ENCODE results near the gene GGT6.

The GGT6 gene

DNA sequence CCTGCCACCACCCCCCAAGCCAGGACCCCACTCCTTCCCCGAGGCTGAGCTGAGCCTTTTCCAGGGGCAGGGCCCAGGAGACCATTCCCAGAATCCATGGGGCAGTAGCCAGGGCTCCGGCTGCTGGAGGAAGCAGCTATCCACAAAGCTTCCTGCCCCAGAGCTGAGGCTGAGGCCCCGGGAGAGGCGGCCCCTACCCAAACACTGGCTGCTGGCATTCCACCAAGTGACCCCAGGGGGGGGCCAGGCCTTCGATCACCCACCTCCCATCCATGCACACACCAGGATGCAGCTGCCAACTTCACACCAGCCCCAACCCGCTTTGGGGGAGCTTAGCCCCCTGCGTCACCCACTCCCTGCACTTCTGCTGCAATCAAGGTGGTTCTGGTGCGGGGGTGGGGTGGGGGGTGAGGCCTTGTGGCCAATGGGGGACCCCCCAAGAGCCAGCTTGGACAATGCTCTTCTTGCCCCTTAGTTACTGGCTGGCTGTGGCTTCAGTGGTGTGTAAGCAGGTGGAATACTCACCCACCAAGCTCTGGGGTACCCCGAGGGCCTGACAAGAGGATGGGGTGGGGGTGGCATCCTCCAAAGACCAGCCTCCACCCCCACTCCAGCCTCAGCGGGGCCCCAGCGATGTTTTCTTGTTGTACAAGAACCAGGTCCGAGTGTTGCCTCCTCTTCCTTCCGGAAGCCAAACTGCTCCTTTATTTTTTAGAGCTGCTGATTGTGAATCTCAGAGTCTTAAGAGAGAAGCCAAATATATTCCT lies 22.0 kb downstream of the GGT6 start:
- no peak for DNase-seq (ENCODE audit: low read depth, low spot score)

DNA sequence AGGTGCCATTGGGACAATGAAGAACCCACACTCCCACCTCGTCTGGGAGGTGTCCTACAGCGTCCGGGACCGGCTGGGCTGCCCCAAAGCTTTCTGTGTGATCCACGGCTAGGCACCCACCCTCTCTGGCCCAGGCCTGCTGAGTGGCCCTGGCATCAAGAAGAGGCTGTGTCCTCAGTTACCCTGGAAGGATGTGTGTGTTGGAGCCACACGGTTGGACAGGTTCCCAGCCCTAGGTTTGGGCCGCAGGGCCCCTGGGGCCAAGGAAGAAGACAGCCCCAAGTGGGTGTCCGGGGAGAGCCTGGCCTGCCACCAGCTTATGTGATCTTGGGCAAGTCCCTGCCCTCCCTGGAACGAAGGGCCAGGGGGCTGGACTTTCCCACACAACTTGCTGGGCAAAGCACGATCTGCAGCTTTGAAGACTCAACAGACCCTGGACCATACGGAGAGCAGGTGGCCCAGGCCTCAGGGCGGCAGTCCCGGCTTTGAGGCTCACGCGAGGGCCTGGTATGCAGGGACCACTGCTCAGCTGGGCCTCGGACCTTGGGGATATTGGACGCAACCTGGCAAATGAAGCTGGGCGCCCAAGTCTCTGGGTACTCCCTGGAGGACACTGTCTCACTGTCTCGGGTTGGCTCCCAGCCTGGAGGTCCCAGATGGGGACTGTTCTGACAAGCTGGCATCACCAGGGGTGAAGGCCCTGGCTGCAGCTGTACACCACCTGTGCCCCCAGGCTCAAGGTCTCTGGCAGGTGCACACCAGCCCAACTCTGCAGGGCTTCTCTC lies 22.7 kb downstream of the GGT6 start:
- DNase-seq (ENCODE audit: low read depth, low spot score) = no peak

DNA sequence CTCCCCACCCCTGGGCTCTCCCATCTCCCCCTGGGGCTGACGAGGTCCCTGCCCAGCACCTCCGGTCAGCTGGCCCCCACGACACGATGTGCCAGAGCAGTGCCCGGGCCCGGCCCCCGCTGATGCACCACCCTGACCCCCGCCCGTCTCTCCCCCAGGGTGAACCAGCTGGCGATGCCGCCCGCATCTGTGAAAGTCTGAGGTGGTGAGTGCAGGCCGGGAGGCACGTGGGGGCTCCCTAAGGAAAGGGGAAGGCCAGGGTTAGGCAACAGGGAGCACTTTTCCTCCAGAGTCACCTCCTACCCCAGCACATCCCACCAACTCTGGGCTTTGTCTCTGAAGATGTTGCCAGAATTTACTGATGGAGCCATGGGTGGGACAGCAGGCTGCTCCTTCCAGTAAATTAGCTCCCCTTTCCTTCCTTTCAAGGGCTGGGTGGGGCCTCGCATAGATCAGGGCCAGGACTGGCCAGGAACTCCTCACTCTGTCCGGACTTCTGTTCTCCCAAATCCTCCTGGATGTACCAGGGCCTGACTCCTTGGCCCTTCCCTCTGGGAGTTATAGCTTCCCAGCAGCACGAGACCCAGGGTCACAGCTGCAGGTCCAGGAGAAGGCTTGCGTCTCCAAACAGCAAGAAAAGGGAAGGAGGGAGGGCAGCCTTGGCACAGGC lies 23.5 kb downstream of the GGT6 start:
- DNase-seq (ENCODE audit: low read depth, low spot score) = no peak

DNA sequence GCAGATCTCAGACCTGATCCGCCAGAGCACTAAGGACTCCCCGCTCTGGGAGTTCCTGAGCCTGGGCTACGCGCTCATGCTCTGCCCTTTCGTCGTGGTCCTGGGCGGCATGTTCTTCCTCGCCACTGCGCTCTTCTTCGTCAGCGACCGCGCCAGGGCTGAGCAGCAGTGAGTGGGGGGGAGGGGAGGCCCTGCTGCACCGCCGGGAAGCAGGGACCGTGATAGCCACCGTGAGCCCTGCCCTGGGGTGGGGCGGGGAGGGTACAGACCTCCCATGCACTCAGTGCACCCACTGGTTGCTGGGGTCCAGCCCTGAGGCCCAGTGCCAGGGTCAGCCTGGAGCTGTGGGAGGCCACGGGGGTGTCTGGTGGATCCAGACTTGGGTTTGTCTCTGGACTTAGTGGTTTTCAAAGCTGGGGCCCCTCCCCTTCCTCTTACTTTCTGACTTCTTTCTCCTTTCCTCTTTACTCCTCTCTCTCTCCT lies 24.1 kb downstream of the GGT6 start:
- no peak for DNase-seq (ENCODE audit: low read depth, low spot score)

DNA sequence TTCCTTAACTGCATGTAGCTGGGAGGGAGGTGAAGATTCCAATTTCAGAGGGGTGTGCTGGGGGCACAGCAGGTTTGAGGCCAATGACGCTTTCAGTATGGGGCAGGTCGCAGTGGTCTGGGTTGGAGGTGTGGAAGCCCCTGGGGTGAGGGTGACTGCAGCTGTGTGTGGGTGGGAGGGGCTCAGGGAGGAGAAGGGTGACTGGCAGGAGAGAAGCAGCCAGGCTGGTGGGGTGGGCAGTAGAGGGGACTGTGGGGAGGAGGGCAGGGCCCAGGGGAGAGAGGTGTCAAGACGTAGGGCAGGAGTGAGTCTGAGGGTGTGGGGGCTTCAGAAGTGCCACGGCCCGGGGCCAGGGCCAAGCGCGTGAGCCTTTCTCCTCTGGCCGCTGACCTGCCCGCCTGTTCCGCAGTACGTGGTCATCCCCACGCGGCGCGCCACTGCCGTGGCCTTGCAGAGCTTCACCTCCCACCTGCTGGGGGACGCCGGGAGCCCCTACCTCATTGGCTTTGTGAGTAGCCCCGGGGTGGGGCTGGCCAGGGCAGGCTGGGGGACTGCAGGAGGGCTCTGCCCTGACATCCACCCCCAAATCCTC lies 24.6 kb downstream of the GGT6 start:
- no peak for DNase-seq (ENCODE audit: low read depth, low spot score)

DNA sequence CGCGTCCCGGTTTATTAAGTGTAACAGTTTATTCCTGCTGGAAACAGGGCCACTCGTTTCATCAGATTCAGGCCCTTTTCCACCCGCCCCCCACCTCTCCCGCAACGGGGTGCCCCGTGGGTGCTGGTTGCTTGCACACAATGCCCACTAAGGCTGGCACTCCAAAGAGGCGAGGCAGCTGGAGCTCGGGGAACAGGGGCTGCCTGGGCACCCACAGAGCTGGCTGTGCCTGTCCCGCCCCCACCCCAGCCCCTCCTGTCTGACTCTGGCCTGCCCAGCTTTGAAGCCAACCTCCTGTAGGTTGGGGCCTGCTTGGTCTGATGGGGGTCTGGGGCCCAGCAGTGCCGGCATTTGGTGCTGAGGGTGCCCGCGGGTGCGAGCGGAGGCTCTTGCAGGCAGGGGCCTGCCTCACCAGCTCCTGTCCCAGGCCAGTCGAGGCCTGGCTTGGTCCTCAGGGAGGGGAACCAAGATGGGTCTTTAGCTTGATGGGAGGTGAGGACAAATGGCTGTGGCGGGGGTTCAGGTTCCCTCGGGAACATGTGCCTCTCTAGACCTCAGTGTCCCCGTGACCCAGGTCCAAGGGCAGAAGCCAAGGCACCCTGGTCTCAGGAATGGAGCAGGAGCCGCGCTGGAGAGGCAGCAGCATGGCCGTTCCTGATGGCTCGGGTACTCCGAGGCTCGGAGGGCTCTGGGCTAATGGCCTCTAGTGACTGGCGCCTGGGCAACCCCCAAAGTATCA lies 25.3 kb downstream of the GGT6 start:
- no peak for DNase-seq (ENCODE audit: low read depth, low spot score)

DNA sequence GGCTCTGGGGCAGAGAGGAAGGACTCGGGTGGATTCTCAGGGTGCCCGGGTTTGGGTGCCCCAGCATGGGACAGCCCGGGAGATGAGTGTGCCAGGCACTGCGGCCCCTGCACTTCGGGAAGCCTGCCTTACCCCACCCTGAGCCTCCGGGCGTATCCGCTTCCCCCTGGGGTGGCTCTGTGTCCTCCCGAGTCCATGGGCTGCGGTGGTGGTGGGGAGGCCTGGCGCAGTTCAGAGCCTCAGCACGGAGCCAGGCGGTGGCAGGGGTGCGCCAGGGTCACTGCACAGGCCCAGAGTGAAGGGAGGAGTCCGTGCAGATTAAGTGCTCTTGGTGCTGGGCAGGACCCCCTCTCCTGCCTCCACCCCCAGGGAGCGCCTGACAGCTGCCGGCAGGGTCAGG lies 25.9 kb downstream of the GGT6 start:
- no peak for DNase-seq (ENCODE audit: low read depth, low spot score)

DNA sequence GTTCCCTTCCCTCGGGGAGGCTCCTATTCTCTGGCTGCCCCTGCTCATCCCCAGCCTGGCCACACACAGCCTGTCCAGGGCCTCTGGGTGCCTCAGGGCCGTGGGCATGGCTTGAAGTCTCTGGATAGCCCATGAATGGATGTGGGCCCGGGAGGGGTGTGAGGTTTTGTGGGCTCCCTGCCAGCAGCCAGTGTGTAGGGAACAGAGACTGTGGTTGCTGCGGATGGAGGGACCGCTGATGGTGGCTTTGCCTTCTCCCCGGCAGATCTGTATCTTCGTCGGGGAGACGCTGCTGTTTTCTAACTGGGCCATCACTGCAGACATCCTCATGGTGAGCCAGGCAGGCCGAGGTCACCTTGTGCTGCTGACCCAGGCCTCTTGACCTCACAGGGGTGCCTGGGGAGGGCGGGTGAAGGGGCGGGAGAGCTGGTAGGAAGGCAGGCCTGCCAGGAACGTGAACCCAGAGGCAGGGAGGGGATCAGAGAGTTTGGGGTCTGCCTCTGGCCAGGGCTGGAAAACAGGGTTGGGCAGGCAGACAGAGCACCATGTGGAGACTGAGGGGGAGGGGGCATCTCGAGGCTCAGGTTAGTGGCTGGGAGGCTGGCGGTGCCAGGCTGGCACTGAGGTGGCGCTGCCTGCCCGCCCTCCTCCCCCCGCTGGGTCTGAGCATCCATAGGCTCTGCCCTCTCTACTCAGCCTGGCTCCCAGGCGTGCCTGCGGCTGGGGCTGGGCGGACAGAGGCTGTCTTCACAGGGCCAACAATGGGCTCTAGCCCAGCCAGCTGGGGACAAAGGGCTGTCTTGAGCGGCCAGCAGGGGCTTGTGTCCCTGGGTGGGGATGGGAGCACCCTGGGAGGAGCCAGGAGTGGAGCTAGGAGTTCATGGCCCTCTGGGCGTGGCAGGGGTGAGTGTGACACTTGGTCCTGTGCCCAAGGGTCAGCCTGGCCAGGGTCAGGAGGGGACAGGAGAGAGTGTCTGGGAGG lies 26.6 kb downstream of the GGT6 start:
- DNase-seq (ENCODE audit: low read depth, low spot score) = no peak

DNA sequence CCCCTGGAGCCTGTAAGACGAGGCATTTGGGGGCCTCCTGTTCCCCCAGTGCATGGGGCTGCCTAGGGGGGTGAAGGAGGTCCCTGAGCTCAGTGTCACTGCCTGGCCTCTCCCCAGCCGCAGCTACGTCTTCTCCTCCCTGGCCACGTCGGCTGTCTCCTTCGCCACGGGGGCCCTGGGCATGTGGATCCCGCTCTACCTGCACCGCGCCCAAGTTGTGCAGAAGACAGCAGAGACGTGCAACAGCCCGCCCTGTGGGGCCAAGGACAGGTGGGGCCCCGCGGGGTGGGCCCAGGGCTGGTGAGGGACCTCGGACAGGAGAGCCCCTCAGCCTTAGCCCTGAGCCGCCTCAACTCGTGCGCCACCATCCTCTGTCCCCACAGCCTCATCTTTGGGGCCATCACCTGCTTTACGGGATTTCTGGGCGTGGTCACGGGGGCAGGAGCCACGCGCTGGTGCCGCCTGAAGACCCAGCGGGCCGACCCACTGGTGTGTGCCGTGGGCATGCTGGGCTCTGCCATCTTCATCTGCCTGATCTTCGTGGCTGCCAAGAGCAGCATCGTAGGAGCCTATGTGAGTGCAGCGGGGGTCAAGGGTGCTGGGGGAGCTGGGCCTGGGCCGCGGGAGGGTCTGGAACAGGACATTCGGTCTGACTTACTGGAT lies 27.4 kb downstream of the GGT6 start:
- no peak for DNase-seq (ENCODE audit: low read depth, low spot score)

DNA sequence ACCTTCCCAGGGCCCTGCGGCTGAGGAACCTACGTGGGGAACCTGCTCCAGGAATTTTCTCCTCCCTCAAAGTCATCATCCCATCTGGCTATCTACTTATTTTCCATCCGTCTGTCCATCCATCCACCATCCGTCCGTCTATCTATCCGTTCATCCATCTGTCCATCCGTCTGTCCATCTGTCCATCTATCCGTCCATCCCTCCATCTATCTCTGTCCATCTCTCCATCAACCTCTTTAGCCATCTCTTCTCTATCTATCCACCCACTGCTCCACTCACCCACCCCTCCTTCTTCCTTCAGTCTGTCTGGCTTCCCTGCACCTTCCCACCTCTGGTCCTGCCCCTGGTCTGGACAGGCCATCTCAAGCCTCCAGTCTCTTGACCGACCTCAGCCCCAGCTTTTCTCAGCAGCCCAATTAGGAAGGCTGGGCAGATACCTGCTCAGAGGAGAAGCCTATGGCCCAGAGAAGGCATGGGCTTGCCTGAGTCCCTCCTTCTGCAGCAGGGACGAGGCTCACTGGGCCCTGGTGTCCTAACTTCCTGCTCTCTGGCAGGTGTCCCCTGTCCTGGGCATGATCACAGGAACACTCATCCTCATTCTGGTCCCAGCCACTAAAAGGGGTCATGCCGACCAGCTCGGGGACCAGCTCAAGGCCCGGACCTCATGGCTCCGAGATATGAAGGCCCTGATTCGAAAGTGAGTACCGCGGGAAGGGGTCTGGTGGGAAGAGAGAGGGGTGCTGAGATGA lies 28.2 kb downstream of the GGT6 start:
- DNase-seq (ENCODE audit: low read depth, low spot score) = no peak

DNA sequence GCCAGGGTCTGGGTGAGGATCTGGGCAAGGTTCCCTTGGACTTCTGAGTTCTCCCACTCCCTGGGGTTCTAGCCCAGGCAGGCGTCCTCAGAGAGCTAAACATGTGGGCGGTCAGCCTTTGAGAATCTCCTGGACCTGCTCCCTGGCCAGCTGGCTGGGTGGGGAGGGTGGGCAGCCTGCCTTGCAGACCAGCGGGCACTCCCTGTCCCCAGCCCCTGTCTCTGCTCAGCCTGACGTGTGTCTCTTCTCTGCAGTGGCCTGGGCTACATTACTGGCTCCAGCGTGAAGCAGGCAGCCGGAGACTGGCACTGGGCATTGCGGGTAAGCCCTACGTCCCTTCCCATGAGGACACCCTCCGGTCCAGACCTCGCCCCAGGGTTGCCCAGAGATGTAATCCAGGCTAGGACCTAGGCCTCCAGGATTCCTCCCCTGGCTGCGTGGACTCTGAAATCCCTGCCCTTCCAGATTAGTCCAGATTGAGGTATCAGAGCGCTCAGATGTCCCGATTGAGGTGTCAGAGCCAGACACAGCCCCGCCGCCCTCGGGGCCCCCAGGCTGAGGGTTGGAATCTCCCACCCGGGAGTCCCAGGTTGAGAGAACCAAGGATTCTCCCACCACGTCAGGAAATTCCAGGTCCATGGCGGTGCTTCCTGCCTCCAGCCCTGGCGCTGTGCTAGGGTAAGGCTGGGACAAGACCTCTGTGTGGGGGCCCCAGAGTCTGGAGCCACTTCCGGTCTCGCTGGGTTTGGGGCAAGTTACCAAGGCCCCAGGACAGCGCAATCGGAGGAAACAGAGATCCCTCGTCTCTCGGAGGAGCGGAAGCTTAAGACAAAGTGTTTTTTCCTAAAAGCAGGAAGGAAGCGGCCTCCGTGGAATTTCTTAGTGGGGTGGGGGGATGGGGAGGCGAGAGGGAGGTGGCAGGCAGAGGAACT lies 29.3 kb downstream of the GGT6 start:
- no peak for DNase-seq (ENCODE audit: low read depth, low spot score)

DNA sequence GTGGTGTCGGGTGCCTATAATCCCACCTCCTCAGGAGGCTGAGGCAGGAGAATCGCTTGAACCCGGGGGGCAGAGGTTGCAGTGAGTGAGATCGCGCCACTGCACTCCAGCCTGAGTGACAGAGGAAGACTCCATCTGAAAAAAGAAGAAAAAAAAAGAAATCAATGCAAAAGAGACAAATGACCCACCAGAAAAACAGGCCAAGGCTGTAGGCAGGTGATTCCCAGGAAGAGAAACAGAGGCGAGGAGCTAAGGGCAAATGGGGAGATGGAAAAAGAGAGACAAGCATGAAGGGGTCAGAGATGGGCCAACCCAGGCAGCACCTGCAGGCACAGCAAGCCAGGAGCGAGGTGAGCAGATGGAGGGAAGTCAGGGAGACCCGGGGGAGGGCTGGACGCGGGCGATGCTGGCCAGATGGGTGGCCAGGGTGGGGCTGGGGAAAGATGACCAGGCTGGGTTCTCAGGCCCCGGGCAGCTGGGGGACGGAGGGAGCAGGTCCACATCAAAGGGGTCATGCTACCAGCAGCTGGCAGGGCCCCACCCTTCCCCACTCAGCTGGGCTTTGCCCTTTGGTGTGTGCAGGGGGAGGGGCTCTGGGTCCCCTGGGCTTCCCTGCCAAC lies 30.7 kb downstream of the GGT6 start:
- no peak for DNase-seq (ENCODE audit: low read depth, low spot score)

DNA sequence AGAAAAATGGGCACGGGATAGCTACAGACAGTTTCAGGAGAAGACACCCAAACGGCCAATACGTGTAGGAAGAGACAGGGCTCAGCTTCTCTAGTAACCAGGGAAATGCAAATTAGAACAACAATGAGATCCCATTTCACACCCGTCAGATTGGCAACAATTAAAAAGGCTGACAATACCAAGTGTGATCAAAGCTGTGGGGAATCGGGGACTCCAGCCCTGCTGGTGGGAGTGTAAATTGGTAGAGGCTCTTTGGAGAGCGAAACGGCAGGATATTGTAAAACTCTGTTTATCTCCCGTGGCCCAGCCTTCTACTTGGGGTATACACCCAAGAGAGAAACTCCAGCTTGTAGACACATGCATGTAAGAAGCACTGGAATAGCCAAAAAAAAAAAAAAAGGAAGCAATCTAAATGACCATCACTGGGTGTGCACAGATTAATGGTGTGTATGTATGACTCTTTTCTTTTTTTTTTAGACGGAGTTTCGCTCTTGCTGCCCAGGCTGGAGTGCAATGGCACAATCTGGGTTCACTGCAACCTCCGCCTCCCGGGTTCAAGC lies 32.7 kb downstream of the GGT6 start:
- DNase-seq (ENCODE audit: low read depth, low spot score) = no peak

DNA sequence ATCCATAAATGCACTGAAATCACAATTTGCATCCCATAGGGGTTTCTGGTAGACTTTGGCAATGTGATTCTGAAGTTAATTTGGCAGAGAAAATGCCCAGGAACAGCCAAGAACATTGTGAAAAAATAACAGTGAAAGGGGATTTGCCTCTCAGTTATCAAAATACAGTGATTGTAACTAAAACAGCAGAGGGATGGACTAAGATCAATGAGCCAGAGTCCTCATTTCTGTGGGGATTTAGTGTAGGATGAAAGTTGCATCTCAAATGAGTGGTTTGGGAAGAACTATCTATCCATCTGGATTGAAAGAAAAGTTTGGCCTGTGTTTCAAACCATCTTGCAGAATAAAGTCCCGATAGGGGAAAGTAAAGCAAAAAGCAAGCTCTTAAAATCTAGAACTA lies 33.2 kb downstream of the GGT6 start:
- no peak for DNase-seq (ENCODE audit: low read depth, low spot score)

DNA sequence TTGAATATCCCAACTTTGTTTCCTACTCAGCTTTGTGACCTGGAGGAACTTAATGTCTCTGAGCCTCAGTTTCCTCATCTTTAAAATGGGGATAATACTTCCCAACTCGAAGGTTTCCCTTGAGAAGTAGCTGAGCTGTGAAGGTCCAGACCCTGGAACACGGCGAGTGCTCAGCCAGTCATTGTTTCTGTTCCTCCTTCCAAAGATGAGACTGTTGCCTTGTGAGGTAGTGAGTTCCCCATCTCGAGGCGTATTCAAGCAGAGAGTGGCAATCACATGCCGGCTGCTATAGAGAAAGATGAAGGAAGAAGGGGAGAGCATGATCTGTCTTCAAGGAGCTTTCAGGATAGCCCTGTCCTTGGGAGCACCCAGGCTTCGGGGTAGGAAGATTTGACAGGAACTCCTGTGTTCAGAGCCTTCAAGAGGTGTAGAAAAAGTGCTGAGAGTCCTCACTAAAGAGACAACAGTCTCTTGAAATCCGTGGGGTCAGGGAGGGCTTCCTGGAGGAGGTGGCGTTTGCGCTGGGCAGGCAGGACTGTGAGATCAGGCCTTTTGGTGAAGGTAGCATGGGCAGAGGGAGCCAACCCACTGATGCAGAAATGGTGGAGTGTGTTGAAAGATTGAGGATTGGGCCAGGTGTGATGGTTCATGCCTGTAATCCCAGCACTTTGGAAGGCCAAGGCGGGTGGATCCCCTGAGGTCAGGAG lies 34.5 kb downstream of the GGT6 start:
- DNase-seq (ENCODE audit: low read depth, low spot score) = no peak

DNA sequence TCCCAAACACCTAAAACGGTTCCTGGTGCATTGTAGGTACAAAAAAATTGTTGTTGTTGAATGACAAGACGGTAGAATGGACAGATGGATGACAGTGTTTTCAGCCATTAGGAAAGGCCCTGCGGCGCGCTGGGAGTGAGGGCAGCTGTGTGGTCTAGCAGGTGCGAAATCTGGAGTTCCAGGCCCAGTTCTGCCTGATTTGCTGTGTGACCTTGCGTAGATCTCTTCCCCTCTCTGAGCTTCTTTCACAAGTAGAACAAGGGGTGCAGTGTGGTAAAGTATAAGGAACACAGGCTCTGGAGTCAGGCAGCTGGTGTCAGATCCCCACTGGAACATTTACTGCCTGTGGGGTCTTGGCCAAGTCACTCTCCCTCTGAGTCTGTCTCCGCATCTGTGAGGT lies 36.4 kb downstream of the GGT6 start:
- no peak for DNase-seq (ENCODE audit: low read depth, low spot score)

All from activated CD4-positive, CD25-positive, alpha-beta regulatory T cell treated with anti-CD3 and anti-CD28 coated beads, Interleukin-2, amount 50 U/mL, for 16 hours (primary cell).